D721Med (cell line): ENCODE measurements around the gene KRTAP10-2.
"Not testable (repeated sequence)": the region's sequence is repeated elsewhere in the genome, so short reads cannot be mapped to it uniquely, and the experiment has no call there.

ENCODE experiments used
- DNase-seq: peaks from one replicate; pipeline ENCODE4 v3.0.0; 2011; ENCODE audit warnings: low spot score; ENCODE audit not compliant: insufficient read length
- FAIRE-seq: peaks from 2 replicates; lab custom pipeline; 2011; peaks lifted over from hg19 to GRCh38; lab: Jason Lieb, UNC
- TF ChIP-seq, protein P1 (sequence below): IDR thresholded peaks from 2 replicates; pipeline ENCODE4 v1.5.1; 2012; ENCODE audit warnings: mild to moderate bottlenecking, control low read depth; ENCODE audit not compliant: insufficient read depth; ENCODE audit errors: missing control alignments

KRTAP10-2 gene

GRCh38 chr21:44589094-44589493, 37.8 kb upstream of the KRTAP10-2 start:
- TF ChIP-seq, protein P1, sequence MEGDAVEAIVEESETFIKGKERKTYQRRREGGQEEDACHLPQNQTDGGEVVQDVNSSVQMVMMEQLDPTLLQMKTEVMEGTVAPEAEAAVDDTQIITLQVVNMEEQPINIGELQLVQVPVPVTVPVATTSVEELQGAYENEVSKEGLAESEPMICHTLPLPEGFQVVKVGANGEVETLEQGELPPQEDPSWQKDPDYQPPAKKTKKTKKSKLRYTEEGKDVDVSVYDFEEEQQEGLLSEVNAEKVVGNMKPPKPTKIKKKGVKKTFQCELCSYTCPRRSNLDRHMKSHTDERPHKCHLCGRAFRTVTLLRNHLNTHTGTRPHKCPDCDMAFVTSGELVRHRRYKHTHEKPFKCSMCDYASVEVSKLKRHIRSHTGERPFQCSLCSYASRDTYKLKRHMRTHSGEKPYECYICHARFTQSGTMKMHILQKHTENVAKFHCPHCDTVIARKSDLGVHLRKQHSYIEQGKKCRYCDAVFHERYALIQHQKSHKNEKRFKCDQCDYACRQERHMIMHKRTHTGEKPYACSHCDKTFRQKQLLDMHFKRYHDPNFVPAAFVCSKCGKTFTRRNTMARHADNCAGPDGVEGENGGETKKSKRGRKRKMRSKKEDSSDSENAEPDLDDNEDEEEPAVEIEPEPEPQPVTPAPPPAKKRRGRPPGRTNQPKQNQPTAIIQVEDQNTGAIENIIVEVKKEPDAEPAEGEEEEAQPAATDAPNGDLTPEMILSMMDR, result no peak
- DNase-seq (no peak), FAIRE-seq (no peak)

DNA sequence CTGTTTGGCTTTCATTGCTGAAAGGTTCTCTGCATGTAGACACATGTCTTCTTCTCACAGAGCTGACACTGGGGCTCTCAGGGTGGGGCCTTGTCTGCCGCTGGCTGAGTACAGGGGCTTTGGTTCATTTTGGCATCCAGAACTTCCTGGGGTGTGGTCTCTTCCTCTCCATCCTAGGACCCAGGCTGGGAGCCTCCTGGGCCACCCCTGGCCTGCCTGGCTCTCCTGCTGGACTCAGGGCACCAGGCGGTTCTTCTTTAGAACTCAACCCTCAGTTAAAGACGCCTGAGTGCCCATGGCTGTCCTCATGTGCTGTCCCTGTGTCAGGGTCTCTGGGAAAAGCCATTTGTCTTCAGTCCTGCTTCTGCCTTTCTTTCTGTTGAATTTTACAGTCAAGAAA, 34.6 kb upstream of the KRTAP10-2 start:
- no peak for DNase-seq

GRCh38 chr21:44583800-44584147, 32.5 kb upstream of the KRTAP10-2 start:
- DNase-seq, result no peak
- FAIRE-seq, result no peak
- TF ChIP-seq, protein P1, result no peak

More for the DNA sequence above, 34.6 kb upstream of the KRTAP10-2 start:
- TF ChIP-seq, protein P1, result no peak
- FAIRE-seq, result no peak

- FAIRE-seq (no peak), DNase-seq (no peak)
- TF ChIP-seq, protein P1, result no peak
Measured at GRCh38 chr21:44583089-44583799, 31.9 kb upstream of the KRTAP10-2 start.

GRCh38 chr21:44582055-44582454, 30.8 kb upstream of the KRTAP10-2 start:
- FAIRE-seq, result no peak
- TF ChIP-seq, protein P1, result no peak
- DNase-seq, result no peak

DNA sequence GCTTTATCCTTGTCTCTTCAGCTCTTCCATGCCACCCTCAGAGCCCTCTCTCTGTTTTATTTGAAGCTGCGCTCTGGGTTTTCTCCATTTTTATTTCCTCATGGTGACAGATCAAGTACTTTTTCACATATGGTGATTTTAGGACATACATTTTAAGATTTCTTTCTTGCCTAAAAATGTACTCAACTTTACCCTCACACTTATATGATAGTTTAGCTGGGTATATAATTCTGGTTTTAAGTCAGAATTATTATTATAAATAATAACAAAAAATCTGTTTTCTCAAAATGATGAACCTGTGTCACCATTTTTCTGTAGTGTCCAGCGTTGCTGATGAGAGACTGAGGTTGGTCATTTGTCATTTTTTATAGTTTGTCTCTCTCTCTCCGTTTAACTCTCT, 29.9 kb upstream of the KRTAP10-2 start:
- FAIRE-seq (no peak), DNase-seq (no peak)
- TF ChIP-seq, protein P1, result no peak

DNA sequence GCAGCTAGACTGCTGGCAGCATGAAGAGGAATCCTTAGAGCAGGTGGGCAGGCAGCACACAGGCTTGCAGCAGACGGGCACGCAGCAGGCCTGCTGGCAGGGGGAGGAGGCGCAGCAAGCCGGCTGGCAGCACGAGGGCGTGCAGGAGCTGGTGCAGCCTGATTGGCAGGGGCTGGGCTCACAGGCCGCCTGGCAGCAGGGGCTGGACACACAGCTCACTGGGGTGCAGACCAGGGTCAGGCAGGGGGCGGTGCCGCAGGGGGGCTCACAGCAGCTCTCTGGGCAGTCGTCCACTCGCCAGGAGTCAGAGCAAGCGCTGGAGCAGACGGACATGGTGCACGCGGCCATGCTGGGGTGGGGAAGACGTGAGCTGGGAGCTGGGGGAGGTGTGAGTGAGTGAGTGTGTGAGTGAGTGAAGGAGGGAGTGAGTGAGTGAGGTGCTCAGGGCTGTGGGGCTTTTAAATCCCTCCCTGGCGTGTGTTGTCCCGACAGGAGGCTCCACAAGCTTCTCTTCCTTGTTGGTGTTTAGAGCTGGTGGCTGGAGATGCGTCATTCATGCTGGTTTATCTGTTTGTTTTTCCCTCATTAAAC, 29.0 kb upstream of the KRTAP10-2 start, which contains the start of gene KRTAP10-5:
KRTAP10-5 (minus strand) TSS at position 374 of the 591 bp plus-strand sequence; CDS start at position 348, 26 bp downstream.
- DNase-seq, FAIRE-seq: not testable (repeated sequence)
